Central memory CD8-positive, alpha-beta T cell (primary cell): ENCODE results near the gene RTEL1.
"Not testable (repeated sequence)": the region's sequence is repeated elsewhere in the genome, so short reads cannot be mapped to it uniquely, and the experiment has no call there.

Source experiments
- ATAC-seq: fragments of 150-1000 bp; cut with Tn5 transposase; replicated peaks from 2 replicates; pipeline ENCODE4 v1.10.0; 2022; ENCODE audit warnings: mild to moderate bottlenecking, moderate FRiP score, moderate number of reproducible peaks; ENCODE audit not compliant: poor library complexity, severe bottlenecking; ENCODE audit errors: extremely low read depth
- DNase-seq, 2 donors: peaks; one replicate each; pipeline ENCODE4 v3.0.0; 2021; ENCODE audit warnings: low spot score in 2 of 2
- H3K27ac Mint-ChIP-seq: one replicate; pipeline ENCODE4 v1.8.0; 2022; ENCODE audit warnings: low read depth, mild to moderate bottlenecking, moderate library complexity, mixed read lengths
- H3K27me3 Mint-ChIP-seq: one replicate; pipeline ENCODE4 v1.8.0; 2022; ENCODE audit warnings: mixed read lengths
- H3K36me3 Mint-ChIP-seq: one replicate; pipeline ENCODE4 v1.8.0; 2022; ENCODE audit warnings: mild to moderate bottlenecking, moderate library complexity, mixed read lengths; ENCODE audit not compliant: insufficient read depth
- H3K4me1 Mint-ChIP-seq: one replicate; pipeline ENCODE4 v1.8.0; 2022; ENCODE audit warnings: mixed read lengths
- H3K4me3 Mint-ChIP-seq: one replicate; pipeline ENCODE4 v1.8.0; 2022; ENCODE audit warnings: mild to moderate bottlenecking, moderate library complexity, mixed read lengths
- H3K9me3 Mint-ChIP-seq: one replicate; pipeline ENCODE4 v1.8.0; 2022; ENCODE audit warnings: mixed read lengths

The RTEL1 gene

GRCh38 chr20:63633732-63634131, 24.4 kb upstream of the RTEL1 start:
- H3K9me3 Mint-ChIP-seq, result no peaks in the 10 kb centered on the region
- DNase-seq (no peak), ATAC-seq (no peak)
- H3K4me3 Mint-ChIP-seq, result no peak overlapping the region
- peaks cover 26% of the 10 kb centered on the region for H3K4me1 Mint-ChIP-seq
- peaks cover 13% of the 10 kb centered on the region for H3K36me3 Mint-ChIP-seq
- H3K27ac Mint-ChIP-seq, result peak overlapping the region; percentile 49
- H3K27me3 Mint-ChIP-seq, result no peaks in the 10 kb centered on the region

GRCh38 chr20:63635431-63636141, 22.5 kb upstream of the RTEL1 start:
- Mint-ChIP-seq H3K9me3 (no peaks in the 10 kb centered on the region), H3K36me3 (peaks cover 15% of the 10 kb centered on the region), H3K4me1 (peaks cover 33% of the 10 kb centered on the region), H3K27me3 (no peaks in the 10 kb centered on the region), H3K4me3 (peak overlapping the region; percentile 75), H3K27ac (peak overlapping the region; percentile 92)
- peak; percentile 82 for ATAC-seq
- peak; percentile 59 to 81 for DNase-seq

- Mint-ChIP-seq H3K4me1 (peaks cover 33% of the 10 kb centered on the region), H3K27me3 (no peaks in the 10 kb centered on the region), H3K4me3 (peak overlapping the region; percentile 18), H3K36me3 (peaks cover 19% of the 10 kb centered on the region), H3K27ac (peak overlapping the region; percentile 100), H3K9me3 (no peaks in the 10 kb centered on the region)
- DNase-seq (no peak), ATAC-seq (no peak)
These were observed 21.1 kb upstream of the RTEL1 start for GRCh38 chr20:63636752-63637628.

- H3K36me3 Mint-ChIP-seq, result peaks cover 30% of the 10 kb centered on the region
- peaks cover 36% of the 10 kb centered on the region for H3K4me1 Mint-ChIP-seq
- no peaks in the 10 kb centered on the region for H3K27me3 Mint-ChIP-seq
- peak overlapping the region; percentile 82 for H3K4me3 Mint-ChIP-seq
- ATAC-seq (peak; percentile 28), DNase-seq (peak in 1 of 2 donors; percentile 63)
- H3K27ac Mint-ChIP-seq, result peak overlapping the region; percentile 100
- no peaks in the 10 kb centered on the region for H3K9me3 Mint-ChIP-seq
These were observed 18.8 kb upstream of the RTEL1 start for GRCh38 chr20:63639093-63639975.

- H3K27ac Mint-ChIP-seq, result peak overlapping the region; percentile 100
- peak overlapping the region; percentile 82 for H3K4me3 Mint-ChIP-seq
- H3K9me3 Mint-ChIP-seq, result no peaks in the 10 kb centered on the region
- no peak for DNase-seq
- peaks cover 30% of the 10 kb centered on the region for H3K36me3 Mint-ChIP-seq
- peaks cover 36% of the 10 kb centered on the region for H3K4me1 Mint-ChIP-seq
- no peaks in the 10 kb centered on the region for H3K27me3 Mint-ChIP-seq
- ATAC-seq, result no peak
These were observed 18.0 kb upstream of the RTEL1 start for GRCh38 chr20:63640086-63640485.

GRCh38 chr20:63640686-63641085, 17.4 kb upstream of the RTEL1 start:
- H3K36me3 Mint-ChIP-seq, result peaks cover 30% of the 10 kb centered on the region
- not testable (repeated sequence) for DNase-seq

GRCh38 chr20:63641146-63641791, 16.8 kb upstream of the RTEL1 start:
- no peaks in the 10 kb centered on the region for H3K27me3 Mint-ChIP-seq
- peak in 1 of 2 donors; percentile 59 for DNase-seq
- peak overlapping the region; percentile 82 for H3K4me3 Mint-ChIP-seq
- peak; percentile 38 for ATAC-seq
- peaks cover 28% of the 10 kb centered on the region for H3K36me3 Mint-ChIP-seq
- no peaks in the 10 kb centered on the region for H3K9me3 Mint-ChIP-seq
- H3K4me1 Mint-ChIP-seq, result peaks cover 30% of the 10 kb centered on the region
- H3K27ac Mint-ChIP-seq, result peak overlapping the region; percentile 90

More at GRCh38 chr20:63640686-63641085, 17.4 kb upstream of the RTEL1 start:
- not testable (repeated sequence) for ATAC-seq, H3K27ac Mint-ChIP-seq, H3K27me3 Mint-ChIP-seq, H3K9me3 Mint-ChIP-seq
- peak overlapping the region; percentile 82 for H3K4me3 Mint-ChIP-seq
- peaks cover 33% of the 10 kb centered on the region for H3K4me1 Mint-ChIP-seq

GRCh38 chr20:63641792-63642523, 16.2 kb upstream of the RTEL1 start:
- Mint-ChIP-seq H3K4me3 (peak overlapping the region; percentile 82), H3K36me3 (peaks cover 30% of the 10 kb centered on the region), H3K27ac (peak overlapping the region; percentile 90), H3K27me3 (no peaks in the 10 kb centered on the region), H3K9me3 (no peaks in the 10 kb centered on the region), H3K4me1 (peaks cover 30% of the 10 kb centered on the region)
- ATAC-seq (peak; percentile 73), DNase-seq (peak; percentile 89 to 93)

GRCh38 chr20:63642527-63643247, 15.4 kb upstream of the RTEL1 start:
- Mint-ChIP-seq H3K4me3 (peak overlapping the region; percentile 82), H3K9me3 (no peaks in the 10 kb centered on the region), H3K27me3 (no peaks in the 10 kb centered on the region), H3K36me3 (peaks cover 30% of the 10 kb centered on the region), H3K27ac (peak overlapping the region; percentile 90), H3K4me1 (peaks cover 30% of the 10 kb centered on the region)
- DNase-seq, result no peak
- no peak for ATAC-seq

GRCh38 chr20:63643499-63643898, 14.6 kb upstream of the RTEL1 start:
- Mint-ChIP-seq H3K9me3 (no peaks in the 10 kb centered on the region), H3K4me1 (peaks cover 24% of the 10 kb centered on the region), H3K27me3 (no peaks in the 10 kb centered on the region), H3K27ac (peak overlapping the region; percentile 62), H3K4me3 (peak overlapping the region; percentile 82), H3K36me3 (peaks cover 27% of the 10 kb centered on the region)
- DNase-seq (no peak), ATAC-seq (no peak)

GRCh38 chr20:63643946-63644345, 14.2 kb upstream of the RTEL1 start:
- peaks cover 21% of the 10 kb centered on the region for H3K4me1 Mint-ChIP-seq
- H3K4me3 Mint-ChIP-seq, result peak overlapping the region; percentile 82
- H3K27ac Mint-ChIP-seq, result no peak overlapping the region
- ATAC-seq, result no peak
- no peaks in the 10 kb centered on the region for H3K27me3 Mint-ChIP-seq
- no peak for DNase-seq
- peaks cover 27% of the 10 kb centered on the region for H3K36me3 Mint-ChIP-seq
- H3K9me3 Mint-ChIP-seq, result no peaks in the 10 kb centered on the region
